Measurements from ENCODE around the gene HSBP1. TPM values are rescaled to one million over a fixed set of nuclear protein-coding genes. Genes with fewer than 3 reads are reported as not detected.
A peak's percentile ranks its signal among the peaks of the same experiment; 100 is the strongest.

HSBP1 gene
- total RNA-seq, 1 donor from 2014 or later = 175 TPM

DNA sequence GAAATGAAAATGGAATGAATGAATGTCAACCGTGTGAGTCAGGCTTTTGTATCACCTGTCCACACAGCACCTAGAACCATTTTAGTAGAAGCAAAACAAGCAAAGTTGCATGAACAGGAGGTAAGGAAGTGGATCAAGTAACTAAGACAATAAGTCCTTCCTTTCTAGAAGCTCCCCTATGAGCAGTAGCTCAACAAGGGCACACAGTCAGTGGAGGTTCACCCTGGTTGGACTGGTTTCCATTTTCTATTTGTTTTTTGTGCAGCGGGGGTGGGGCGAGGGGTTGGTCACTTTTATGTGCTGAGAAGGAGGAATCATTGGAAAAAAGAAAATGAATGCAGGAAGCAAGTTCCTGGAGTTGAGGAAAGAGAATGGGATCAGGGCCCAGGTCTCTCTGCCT is 4.0 kb upstream of the HSBP1 start:
- Histone ChIP-seq H3K4me1 (peaks cover 23% of the 10 kb centered on the region), H3K27me3 (ENCODE audit: low read depth) (no peaks in the 10 kb centered on the region), H3K9me3 (replicated peaks) (no peaks in the 10 kb centered on the region), H3K27ac (replicated peaks) (no peak overlapping the region), H3K36me3 (no peaks in the 10 kb centered on the region), H3K4me3 (no peak overlapping the region)
- no peak for DNase-seq
- intact Hi-C loops (cut with micrococcal nuclease) = no loop called here
- TF ChIP-seq, protein P1, sequence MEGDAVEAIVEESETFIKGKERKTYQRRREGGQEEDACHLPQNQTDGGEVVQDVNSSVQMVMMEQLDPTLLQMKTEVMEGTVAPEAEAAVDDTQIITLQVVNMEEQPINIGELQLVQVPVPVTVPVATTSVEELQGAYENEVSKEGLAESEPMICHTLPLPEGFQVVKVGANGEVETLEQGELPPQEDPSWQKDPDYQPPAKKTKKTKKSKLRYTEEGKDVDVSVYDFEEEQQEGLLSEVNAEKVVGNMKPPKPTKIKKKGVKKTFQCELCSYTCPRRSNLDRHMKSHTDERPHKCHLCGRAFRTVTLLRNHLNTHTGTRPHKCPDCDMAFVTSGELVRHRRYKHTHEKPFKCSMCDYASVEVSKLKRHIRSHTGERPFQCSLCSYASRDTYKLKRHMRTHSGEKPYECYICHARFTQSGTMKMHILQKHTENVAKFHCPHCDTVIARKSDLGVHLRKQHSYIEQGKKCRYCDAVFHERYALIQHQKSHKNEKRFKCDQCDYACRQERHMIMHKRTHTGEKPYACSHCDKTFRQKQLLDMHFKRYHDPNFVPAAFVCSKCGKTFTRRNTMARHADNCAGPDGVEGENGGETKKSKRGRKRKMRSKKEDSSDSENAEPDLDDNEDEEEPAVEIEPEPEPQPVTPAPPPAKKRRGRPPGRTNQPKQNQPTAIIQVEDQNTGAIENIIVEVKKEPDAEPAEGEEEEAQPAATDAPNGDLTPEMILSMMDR (IDR thresholded peaks at IDR 0.05; ENCODE audit: borderline replicate concordance) = no peak

DNA sequence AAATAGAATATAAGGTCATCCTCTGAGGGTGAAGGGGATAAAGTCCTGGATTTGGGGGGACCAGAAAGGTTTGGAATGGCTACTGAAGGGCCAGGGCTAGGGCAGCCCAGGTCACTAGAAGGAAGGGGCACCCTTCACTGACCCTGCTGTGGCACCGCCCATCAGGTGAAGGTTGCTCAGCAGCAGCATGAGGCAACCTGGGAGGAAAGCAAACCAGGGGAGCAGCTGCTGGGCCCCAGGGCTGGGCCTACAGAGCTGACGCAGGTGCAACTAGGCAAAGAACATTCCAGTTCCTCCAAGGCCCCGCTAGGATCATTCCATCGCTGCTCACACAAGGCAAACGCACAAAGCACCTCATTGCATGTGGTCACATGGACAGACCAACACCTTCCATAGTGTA is 3.4 kb upstream of the HSBP1 start:
- Histone ChIP-seq H3K4me3 (no peak overlapping the region), H3K9me3 (replicated peaks) (no peaks in the 10 kb centered on the region), H3K27me3 (ENCODE audit: low read depth) (no peaks in the 10 kb centered on the region), H3K36me3 (peaks cover 2% of the 10 kb centered on the region), H3K4me1 (peaks cover 28% of the 10 kb centered on the region), H3K27ac (replicated peaks) (no peak overlapping the region)
- intact Hi-C loops (cut with micrococcal nuclease) = no loop called here
- no peak for DNase-seq
- TF ChIP-seq, protein P1 (IDR thresholded peaks at IDR 0.05; ENCODE audit: borderline replicate concordance) = no peak

DNA sequence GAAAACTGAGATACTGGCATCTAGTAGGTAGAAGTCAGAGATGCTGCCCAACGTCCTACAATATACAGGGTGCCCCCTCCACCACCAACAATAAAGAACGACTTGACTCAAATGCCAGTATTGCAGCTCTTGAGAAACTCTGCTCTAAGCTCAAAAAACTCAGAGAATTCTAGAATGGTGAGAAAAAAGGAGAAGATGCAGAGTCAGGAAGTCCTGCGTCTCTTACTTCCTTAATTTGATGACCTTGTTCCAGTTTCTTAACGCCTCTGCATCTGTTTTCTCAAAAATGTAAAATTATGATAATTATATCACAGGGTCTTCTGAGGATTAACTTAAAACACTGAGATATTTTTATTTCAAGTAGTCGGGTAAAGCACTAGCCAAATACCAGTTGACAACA is 1.7 kb upstream of the HSBP1 start:
- intact Hi-C loops (cut with micrococcal nuclease) = no loop called here
- TF ChIP-seq, protein P1 (IDR thresholded peaks at IDR 0.05; ENCODE audit: borderline replicate concordance) = no peak
- Histone ChIP-seq H3K36me3 (peaks cover 17% of the 10 kb centered on the region), H3K4me1 (peaks cover 45% of the 10 kb centered on the region), H3K9me3 (replicated peaks) (no peaks in the 10 kb centered on the region), H3K27me3 (ENCODE audit: low read depth) (no peaks in the 10 kb centered on the region), H3K27ac (replicated peaks) (peak overlapping the region; percentile 9), H3K4me3 (no peak overlapping the region)
- no peak for DNase-seq

DNA sequence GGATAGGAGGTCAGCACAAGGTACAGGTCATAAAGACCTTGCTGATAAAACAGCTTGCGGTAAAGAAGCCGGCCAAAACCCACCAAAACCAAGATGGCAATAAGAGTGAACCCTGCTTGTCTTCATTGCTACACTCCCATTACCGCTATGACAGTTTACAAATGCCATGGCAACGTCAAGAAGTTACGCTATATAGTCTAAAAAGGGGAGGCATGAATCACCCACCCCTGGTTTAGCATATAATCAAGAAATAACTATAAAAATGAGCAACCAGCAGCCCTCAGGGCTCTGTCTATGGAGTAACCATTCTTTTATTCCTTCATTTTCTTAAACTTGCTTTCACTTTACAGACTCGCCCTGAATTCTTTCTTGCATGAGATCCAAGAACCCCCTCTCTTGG is 1.0 kb upstream of the HSBP1 start:
- TF ChIP-seq, protein P1 (IDR thresholded peaks at IDR 0.05; ENCODE audit: borderline replicate concordance) = no peak
- Histone ChIP-seq H3K4me3 (no peak overlapping the region), H3K27me3 (ENCODE audit: low read depth) (no peaks in the 10 kb centered on the region), H3K9me3 (replicated peaks) (no peaks in the 10 kb centered on the region), H3K27ac (replicated peaks) (no peak overlapping the region), H3K36me3 (peaks cover 24% of the 10 kb centered on the region), H3K4me1 (peaks cover 52% of the 10 kb centered on the region)
- no peak for DNase-seq
- intact Hi-C loops (cut with micrococcal nuclease) = no loop called here

DNA sequence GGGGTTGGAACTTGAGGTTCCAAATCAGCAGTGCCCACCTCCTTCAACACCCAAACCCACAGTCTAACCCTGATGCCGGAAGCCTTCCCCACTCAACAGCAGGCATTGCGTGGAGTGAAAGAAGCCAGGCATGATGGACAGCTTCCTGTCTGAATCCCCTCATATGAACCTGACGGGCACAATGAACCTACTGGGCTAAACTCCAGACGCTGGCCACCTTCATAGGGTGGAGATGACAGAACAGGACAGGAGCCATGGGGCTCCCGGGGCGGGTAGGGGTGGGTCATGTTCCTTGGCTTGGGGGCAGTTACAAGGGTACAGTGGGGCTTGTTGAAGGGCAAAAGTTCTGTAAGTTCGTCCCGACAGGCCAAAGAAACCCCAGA is 460 bp upstream of the HSBP1 start:
- TF ChIP-seq, protein P1 (IDR thresholded peaks at IDR 0.05; ENCODE audit: borderline replicate concordance) = no peak
- Histone ChIP-seq H3K27ac (replicated peaks) (peak overlapping the region; percentile 81), H3K4me3 (peak overlapping the region; percentile 92), H3K9me3 (replicated peaks) (no peaks in the 10 kb centered on the region), H3K27me3 (ENCODE audit: low read depth) (no peaks in the 10 kb centered on the region), H3K4me1 (peaks cover 52% of the 10 kb centered on the region), H3K36me3 (peaks cover 30% of the 10 kb centered on the region)
- no peak for DNase-seq
- intact Hi-C loops (cut with micrococcal nuclease) = no loop called here

DNA sequence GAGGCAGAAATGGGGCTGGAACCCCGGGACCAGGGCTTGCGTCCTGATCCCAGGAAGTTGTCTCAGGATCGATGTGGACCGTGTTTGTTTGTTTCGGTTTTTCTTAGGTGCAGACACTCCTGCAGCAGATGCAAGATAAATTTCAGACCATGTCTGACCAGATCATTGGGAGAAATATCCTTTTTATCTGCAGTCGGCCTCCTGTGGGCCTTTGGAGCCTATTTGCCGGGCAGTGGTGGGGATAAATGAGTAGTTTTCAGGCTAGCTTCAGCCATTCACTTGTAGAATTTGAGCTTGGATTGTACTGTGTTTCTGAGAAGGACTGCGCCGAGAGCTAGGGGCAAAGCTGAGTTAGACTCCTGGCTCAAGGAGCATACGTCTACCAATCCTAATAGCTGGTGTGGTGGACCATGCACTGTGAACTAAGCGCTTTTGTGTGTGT is 816 bp downstream of the HSBP1 start:
- Histone ChIP-seq H3K4me3 (peak overlapping the region; percentile 92), H3K9me3 (replicated peaks) (no peaks in the 10 kb centered on the region), H3K4me1 (peaks cover 58% of the 10 kb centered on the region), H3K27ac (replicated peaks) (peak overlapping the region; percentile 81), H3K36me3 (peaks cover 39% of the 10 kb centered on the region), H3K27me3 (ENCODE audit: low read depth) (no peaks in the 10 kb centered on the region)
- intact Hi-C loops (cut with micrococcal nuclease) = no loop called here
- no peak for DNase-seq
- TF ChIP-seq, protein P1 (IDR thresholded peaks at IDR 0.05; ENCODE audit: borderline replicate concordance) = no peak

All from left ventricle myocardium inferior (tissue), 1 donor.